HPDE6-E6E7 (cell line): ENCODE measurements around the gene TGFBR3L.
"Not testable (repeated sequence)": the region's sequence is repeated elsewhere in the genome, so short reads cannot be mapped to it uniquely, and the experiment has no call there.

ENCODE experiments used
- DNase-seq: peaks from one replicate; pipeline ENCODE4 v3.0.0; 2011; ENCODE audit warnings: missing footprints; ENCODE audit errors: extremely low spot score

TGFBR3L gene

GRCh38 chr19:7879836-7880235 lies 34.8 kb upstream of the TGFBR3L start:
- no peak for DNase-seq

DNA sequence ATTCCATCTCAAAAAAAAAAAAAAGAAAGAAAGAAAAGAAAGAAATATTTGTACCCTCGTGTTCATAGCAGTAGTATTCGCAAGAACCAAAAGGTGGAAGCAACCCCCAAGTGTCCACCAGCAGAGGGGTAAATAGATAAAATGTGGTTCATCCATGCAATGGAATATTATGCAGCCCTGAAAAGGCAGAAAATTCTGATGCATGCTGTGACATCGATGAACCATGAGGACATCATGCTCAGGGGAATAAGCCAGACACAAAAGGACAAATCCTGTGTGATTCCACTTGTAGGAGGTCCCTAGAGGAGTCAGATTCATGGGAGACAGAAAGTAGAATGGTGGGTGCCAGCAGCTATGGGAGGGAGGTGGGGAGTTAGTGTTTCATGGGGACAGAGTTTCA lies 32.7 kb upstream of the TGFBR3L start:
- no peak for DNase-seq

- DNase-seq: no peak
Measured at GRCh38 chr19:7883105-7883504, 31.5 kb upstream of the TGFBR3L start.

GRCh38 chr19:7883796-7884570 lies 30.6 kb upstream of the TGFBR3L start:
- no peak for DNase-seq

GRCh38 chr19:7885818-7886217 lies 28.8 kb upstream of the TGFBR3L start:
- DNase-seq: no peak

- no peak for DNase-seq
Measured at GRCh38 chr19:7887408-7888144, 27.1 kb upstream of the TGFBR3L start.

GRCh38 chr19:7888145-7888825 lies 26.3 kb upstream of the TGFBR3L start, which contains the start of gene LRRC8E:
Gene LRRC8E (plus strand): TSS chr19:7888510. CDS start chr19:7895604, 7,094 bp downstream.
- DNase-seq: peak; percentile 87

GRCh38 chr19:7888826-7889217 lies 25.8 kb upstream of the TGFBR3L start:
- DNase-seq: no peak

GRCh38 chr19:7893362-7894101 lies 21.1 kb upstream of the TGFBR3L start:
- not testable (repeated sequence) for DNase-seq

DNA sequence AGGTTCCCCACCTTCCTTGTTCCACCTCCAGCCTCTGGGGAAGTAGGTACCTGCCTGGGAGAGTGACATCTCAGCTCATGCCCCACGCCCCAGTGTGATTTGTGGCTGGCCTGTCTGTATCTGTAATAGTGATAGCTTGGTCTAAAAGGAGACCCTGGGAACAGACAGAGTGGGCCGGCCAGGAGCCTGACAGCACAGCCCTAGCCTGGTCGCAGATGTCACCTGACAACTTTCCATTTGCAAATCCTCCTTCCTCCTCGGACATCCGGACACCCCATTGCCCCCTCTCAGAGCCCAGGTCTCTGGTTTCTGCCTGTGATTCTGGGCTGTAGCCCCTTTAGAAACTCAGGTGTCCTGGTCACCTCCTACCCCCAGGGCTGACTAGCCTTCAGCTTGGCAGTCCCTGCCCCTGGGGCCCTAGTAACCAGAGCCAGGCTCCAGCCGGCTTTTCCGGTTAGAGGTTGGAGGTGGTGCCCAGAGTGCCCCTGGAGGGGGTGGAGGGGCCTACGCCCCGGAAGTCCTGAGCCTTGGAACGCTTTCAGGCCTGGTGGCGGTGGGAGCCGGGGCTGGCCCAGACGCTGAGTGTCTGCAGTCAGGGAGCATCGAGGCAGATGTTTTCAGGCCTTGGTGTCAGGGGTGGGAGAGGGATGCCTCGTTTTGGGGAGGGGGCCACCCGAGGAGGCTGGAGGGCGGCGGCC lies 19.9 kb upstream of the TGFBR3L start:
- DNase-seq: peak; percentile 58

DNA sequence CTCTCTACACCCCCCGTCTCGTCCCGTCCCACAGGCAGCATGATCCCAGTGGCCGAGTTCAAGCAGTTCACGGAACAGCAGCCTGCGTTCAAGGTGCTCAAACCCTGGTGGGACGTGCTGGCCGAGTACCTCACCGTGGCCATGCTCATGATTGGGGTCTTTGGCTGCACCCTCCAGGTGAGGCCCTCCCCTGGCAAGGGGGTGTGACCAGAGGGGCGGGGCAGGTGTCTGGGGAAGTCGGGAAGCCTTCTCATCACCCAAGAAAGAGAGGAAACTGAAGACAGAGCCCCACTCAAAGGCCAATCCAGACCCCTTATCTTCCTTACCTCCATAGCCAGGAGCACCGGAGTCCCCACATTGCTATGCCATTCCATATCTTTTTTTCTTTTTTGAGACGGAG lies 19.1 kb upstream of the TGFBR3L start:
- no peak for DNase-seq

- DNase-seq: no peak
Measured at GRCh38 chr19:7897292-7897691, 17.3 kb upstream of the TGFBR3L start.

DNA sequence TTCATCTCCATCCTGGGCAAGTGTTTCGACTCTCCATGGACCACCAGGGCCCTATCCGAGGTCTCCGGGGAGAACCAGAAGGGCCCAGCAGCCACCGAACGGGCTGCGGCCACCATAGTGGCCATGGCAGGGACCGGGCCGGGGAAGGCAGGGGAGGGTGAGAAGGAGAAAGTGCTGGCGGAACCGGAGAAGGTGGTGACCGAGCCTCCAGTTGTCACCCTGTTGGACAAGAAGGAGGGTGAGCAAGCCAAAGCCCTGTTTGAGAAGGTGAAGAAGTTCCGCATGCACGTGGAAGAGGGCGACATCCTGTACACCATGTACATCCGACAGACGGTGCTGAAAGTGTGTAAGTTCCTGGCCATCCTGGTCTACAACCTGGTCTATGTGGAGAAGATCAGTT lies 15.7 kb upstream of the TGFBR3L start:
- DNase-seq: no peak

DNA sequence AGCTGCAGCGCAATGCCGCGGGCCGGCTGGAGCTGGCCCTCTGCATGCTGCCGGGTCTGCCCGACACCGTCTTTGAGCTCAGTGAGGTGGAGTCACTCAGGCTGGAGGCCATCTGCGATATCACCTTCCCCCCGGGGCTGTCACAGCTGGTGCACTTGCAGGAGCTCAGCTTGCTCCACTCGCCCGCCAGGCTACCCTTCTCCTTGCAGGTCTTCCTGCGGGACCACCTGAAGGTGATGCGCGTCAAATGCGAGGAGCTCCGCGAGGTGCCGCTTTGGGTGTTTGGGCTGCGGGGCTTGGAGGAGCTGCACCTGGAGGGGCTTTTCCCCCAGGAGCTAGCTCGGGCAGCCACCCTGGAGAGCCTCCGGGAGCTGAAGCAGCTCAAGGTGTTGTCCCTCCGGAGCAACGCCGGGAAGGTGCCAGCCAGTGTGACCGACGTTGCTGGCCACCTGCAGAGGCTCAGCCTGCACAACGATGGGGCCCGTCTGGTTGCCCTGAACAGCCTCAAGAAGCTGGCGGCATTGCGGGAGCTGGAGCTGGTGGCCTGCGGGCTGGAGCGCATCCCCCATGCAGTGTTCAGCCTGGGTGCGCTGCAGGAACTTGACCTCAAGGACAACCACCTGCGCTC lies 14.8 kb upstream of the TGFBR3L start:
- no peak for DNase-seq

- no peak for DNase-seq
Measured at GRCh38 chr19:7900401-7900870, 14.2 kb upstream of the TGFBR3L start.

- no peak for DNase-seq
Measured at GRCh38 chr19:7900931-7901330, 13.7 kb upstream of the TGFBR3L start.

- DNase-seq: no peak
Measured at GRCh38 chr19:7901337-7901736, 13.3 kb upstream of the TGFBR3L start.

DNA sequence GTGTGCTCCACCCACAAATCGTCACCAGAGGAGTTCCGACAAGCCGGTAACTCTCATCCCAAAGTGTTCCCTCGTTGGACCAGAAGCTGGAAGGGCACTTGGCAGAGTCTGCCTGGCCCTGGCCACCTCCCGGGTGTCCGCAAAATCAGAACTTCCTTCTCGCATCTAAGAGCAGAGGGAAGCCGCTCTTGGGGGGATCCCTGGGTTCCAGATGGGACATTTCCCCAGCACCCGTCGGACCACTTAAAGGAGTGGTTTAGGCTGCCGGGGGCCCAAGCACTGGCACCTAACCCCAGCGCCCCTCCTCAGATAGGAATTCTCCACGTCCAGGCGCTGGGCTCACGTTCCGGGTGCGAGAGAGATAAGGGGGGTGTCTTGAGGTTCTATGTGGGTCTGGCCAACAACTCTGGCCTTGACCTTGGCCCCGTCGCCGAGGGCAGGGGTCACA lies 11.8 kb upstream of the TGFBR3L start:
- no peak for DNase-seq

- DNase-seq: peak; percentile 97
Measured at GRCh38 chr19:7903244-7904073, 11.2 kb upstream of the TGFBR3L start, which contains the start of gene MAP2K7. Gene MAP2K7 (plus strand): TSS chr19:7903877. CDS start chr19:7903945, 68 bp downstream.
